ENCODE results near the gene DDX10. TPM values are rescaled to one million over a fixed set of nuclear protein-coding genes. Genes with fewer than 3 reads are reported as not detected.

Gene DDX10
- total RNA-seq, result 10 to 100 TPM; 11.5 to 22.0 (median 14.3) TPM

DNA sequence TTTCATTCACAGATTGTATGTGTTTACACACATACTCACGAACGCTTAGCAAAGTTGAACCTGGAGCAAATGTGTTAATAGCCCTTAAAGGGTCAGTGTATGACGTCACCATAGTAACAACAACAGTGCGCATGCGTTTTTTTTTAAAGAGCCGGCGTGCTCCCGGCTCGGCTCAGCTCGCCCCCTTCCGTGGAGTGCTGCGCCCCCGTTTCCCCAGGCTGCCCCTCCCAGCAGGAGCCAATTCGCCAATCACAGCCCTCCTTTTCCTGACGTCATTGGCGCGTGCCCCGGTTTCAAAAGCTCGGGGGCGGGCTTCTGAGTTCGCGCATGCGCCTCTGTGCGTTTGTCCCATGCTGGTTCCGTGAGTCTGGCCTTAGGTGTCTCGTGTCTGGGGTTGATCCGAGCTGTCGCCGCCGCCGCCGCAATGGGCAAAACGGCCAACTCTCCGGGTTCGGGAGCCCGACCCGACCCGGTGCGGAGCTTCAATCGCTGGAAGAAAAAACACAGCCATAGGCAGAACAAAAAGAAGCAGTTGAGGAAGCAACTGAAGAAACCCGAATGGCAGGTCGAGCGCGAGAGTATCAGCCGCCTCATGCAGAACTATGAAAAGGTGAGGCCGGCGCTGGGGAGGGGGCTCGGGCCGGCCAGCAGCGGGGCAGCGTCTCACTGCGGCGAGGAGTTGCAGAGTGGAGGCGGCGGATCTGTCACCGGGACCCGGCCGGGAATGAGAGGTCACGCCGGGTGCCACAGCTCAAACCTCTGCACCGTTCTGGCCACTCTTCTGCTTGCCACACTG, at the start of gene DDX10:
Gene DDX10 (plus strand): TSS at position 340 of the 796 bp plus-strand sequence. CDS start 85 bp downstream, at position 425.
- Histone ChIP-seq H3K36me3 (peaks cover 0 to 8% (median 3%) of the 10 kb centered on the region in 4 donors), H3K4me3 (peak within 1 kb of the TSS; percentile 68 to 88 (median 80)), H3K9me3 (no peaks in the 10 kb centered on the region), H3K4me1 (peaks cover 19 to 46% (median 32%) of the 10 kb centered on the region in 4 donors), H3K27me3 (no peaks in the 10 kb centered on the region), H3K27ac (replicated peaks in 1 of 4) (peak within 1 kb of the TSS; percentile 50 to 81 (median 74))
- peak; percentile 45 to 85 for TF ChIP-seq POLR2AphosphoS5 (IDR thresholded peaks at IDR 0.05)
- TF ChIP-seq POLR2A (IDR thresholded peaks at IDR 0.05; ENCODE audit: low read depth), result no peak
- peak in 2 of 3 experiments; percentile 12 to 34 for TF ChIP-seq CTCF (IDR thresholded peaks at IDR 0.05)
- TF ChIP-seq EP300 (IDR thresholded peaks at IDR 0.05), result no peak
- intact Hi-C loops (cut with DNase I), result loop anchor here (10.0 kb wide), 3 partner anchors 170 to 550 kb away; partner anchors contain the start of genes ATM, NPAT and POGLUT3
- WGBS, result under 1% methylated on average over 44 of the region's 61 CpGs
- DNase-seq (ENCODE audit: extremely low spot score), result peak; percentile 100

DNA sequence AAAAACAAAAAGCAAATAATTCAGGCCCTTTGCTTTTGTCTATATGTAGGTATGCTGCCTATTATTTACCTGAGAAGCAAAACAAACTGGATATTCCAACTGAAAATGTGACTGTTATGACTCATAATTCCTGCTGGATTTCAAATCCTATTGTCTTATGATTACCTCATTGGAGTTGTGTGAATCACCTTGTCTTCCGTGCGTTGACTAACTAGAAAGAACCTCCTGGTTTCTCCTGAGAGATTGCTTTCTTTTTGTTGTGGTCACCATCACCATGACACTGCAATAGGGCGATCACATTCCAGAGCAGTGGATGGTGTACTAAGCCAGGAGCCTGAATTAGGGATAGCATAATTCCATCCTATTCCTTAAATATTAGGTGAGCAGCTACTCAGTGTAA, 48.3 kb upstream of the DDX10 start:
- no peak for TF ChIP-seq POLR2A (IDR thresholded peaks at IDR 0.05; ENCODE audit: low read depth)
- no peak for TF ChIP-seq POLR2AphosphoS5 (IDR thresholded peaks at IDR 0.05)
- no peak for TF ChIP-seq EP300 (IDR thresholded peaks at IDR 0.05)
- TF ChIP-seq CTCF (IDR thresholded peaks at IDR 0.05), result no peak
- 45% methylated on average over 3 of the region's 3 CpGs for WGBS
- H3K4me3 ChIP-seq, result no peak overlapping the region
- H3K27me3 ChIP-seq, result no peaks in the 10 kb centered on the region
- H3K4me1 ChIP-seq, result no peaks in the 10 kb centered on the region
- H3K9me3 ChIP-seq, result no peaks in the 10 kb centered on the region
- no peak for DNase-seq (ENCODE audit: extremely low spot score)
- intact Hi-C loops (cut with DNase I), result no loop called here
- H3K36me3 ChIP-seq, result no peaks in the 10 kb centered on the region
- no peak overlapping the region for H3K27ac ChIP-seq (replicated peaks in 1 of 4)

GRCh38 chr11:108617055-108617454, 47.8 kb upstream of the DDX10 start:
- no peaks in the 10 kb centered on the region for H3K9me3 ChIP-seq
- intact Hi-C loops (cut with DNase I), result no loop called here
- no peaks in the 10 kb centered on the region for H3K36me3 ChIP-seq
- H3K27ac ChIP-seq (replicated peaks in 1 of 4), result no peak overlapping the region
- no peak overlapping the region for H3K4me3 ChIP-seq
- TF ChIP-seq POLR2AphosphoS5 (IDR thresholded peaks at IDR 0.05) (no peak), POLR2A (IDR thresholded peaks at IDR 0.05; ENCODE audit: low read depth) (no peak), CTCF (IDR thresholded peaks at IDR 0.05) (no peak), EP300 (IDR thresholded peaks at IDR 0.05) (no peak)
- H3K27me3 ChIP-seq, result no peaks in the 10 kb centered on the region
- WGBS, result 89% methylated on average over 4 of the region's 4 CpGs
- no peak for DNase-seq (ENCODE audit: extremely low spot score)
- no peaks in the 10 kb centered on the region for H3K4me1 ChIP-seq

- Histone ChIP-seq H3K27ac (replicated peaks in 1 of 4) (no peak overlapping the region), H3K4me3 (no peak overlapping the region), H3K9me3 (no peaks in the 10 kb centered on the region), H3K27me3 (no peaks in the 10 kb centered on the region), H3K4me1 (no peaks in the 10 kb centered on the region), H3K36me3 (no peaks in the 10 kb centered on the region)
- DNase-seq (ENCODE audit: extremely low spot score), result no peak
- TF ChIP-seq POLR2A (IDR thresholded peaks at IDR 0.05; ENCODE audit: low read depth) (no peak), POLR2AphosphoS5 (IDR thresholded peaks at IDR 0.05) (no peak), CTCF (IDR thresholded peaks at IDR 0.05) (no peak), EP300 (IDR thresholded peaks at IDR 0.05) (no peak)
- intact Hi-C loops (cut with DNase I), result no loop called here
- 88% methylated on average over 1 of the region's 1 CpG for WGBS
Measured at GRCh38 chr11:108618529-108618928, 46.3 kb upstream of the DDX10 start.
